HCT116 (cell line): ENCODE results near the gene KANSL1. TPM values are rescaled to one million over a fixed set of nuclear protein-coding genes. Genes with fewer than 3 reads are reported as not detected.

Experiments used
- ATAC-seq: fragments of 200-7000 bp; cut with Tn5 transposase; 2 replicates; pipeline ENCODE4 v1.9.1; 2020; ENCODE audit warnings: mild to moderate bottlenecking, moderate library complexity
- BruUV-seq: library from RNA; stranded (reverse); fragments of 400-500 nt; replicated peaks from 2 replicates; lab custom pipeline; 2021; lab: Mats Ljungman, UMichigan
- CTCF ChIA-PET: fragments of 300-600 bp; sonication (Branson Sonifier 250); formaldehyde crosslinking; loops from one replicate; lab custom pipeline; 2021; ENCODE audit warnings: antibody characterized with exemption; lab: Charles Lee
- POLR2A ChIA-PET: fragments of 300-600, 350-600 bp; sonication (Branson Sonifier 250); formaldehyde crosslinking; loops from one replicate; lab custom pipeline; 2021; ENCODE audit warnings: antibody characterized with exemption; lab: Charles Lee
- RAD21 ChIA-PET, 2 experiments: fragments of 300-600 bp; sonication (Branson Sonifier 250); formaldehyde crosslinking; loops; one replicate each; lab custom pipeline; 2023; ENCODE audit warnings: low total read pairs in 2 of 2; ENCODE audit not compliant: uncharacterized antibody in 2 of 2, unreplicated experiment in 2 of 2, low non-redundant PET in 1 of 2; lab: Charles Lee
- DNase-seq: peaks from one replicate; pipeline ENCODE4 v3.0.0-alpha.2; 2010; ENCODE audit warnings: low read depth, low spot score
- H2AFZ ChIP-seq: fragments of 200-600 bp; shearing (Covaris generic), sonication (generic); 2 replicates; pipeline ENCODE4 v1.6.1; 2017; ENCODE audit warnings: low read depth, mixed run types, mixed read lengths, antibody characterized with exemption, low read length; ENCODE audit not compliant: poor library complexity, severe bottlenecking
- H3K27ac ChIP-seq: 2 replicates; pipeline ENCODE4 v1.5.1; 2012; ENCODE audit warnings: low read depth, low read length
- H3K27me3 ChIP-seq: fragments of 200-600 bp; sonication (generic); 2 replicates; pipeline ENCODE4 v1.6.1; 2016; ENCODE audit warnings: mixed run types, low read length, mixed read lengths; ENCODE audit not compliant: insufficient read depth
- H3K36me3 ChIP-seq, 2 experiments: fragments of 200-500 bp in 1 of 2; fragments of 200-600 bp in 1 of 2; sonication (Bioruptor generic) in 1 of 2; sonication (generic) in 1 of 2; 2 replicates each; pipeline versions ENCODE4 v1.5.1 to v1.6.1; 2014 to 2016; ENCODE audit warnings: low read length in 2 of 2, inconsistent platforms in 1 of 2, mixed read lengths in 1 of 2, mixed run types in 1 of 2; ENCODE audit not compliant: insufficient read depth in 2 of 2, control insufficient read depth in 1 of 2
- H3K4me1 ChIP-seq, 2 experiments: fragments of 200-600 bp in 1 of 2; sonication (generic) in 1 of 2; 2 replicates each; pipeline versions ENCODE4 v1.5.1 to v1.6.1; 2012 to 2017; ENCODE audit warnings: low read length in 2 of 2, inconsistent platforms in 1 of 2, mild to moderate bottlenecking in 1 of 2, mixed read lengths in 1 of 2, mixed run types in 1 of 2, moderate library complexity in 1 of 2; ENCODE audit not compliant: insufficient read depth in 2 of 2, control insufficient read depth in 1 of 2
- H3K4me2 ChIP-seq: fragments of 200-600 bp; sonication (generic); 2 replicates; pipeline ENCODE4 v1.6.1; 2017; ENCODE audit warnings: mixed run types, low read length, mixed read lengths
- H3K4me3 ChIP-seq, 2 experiments: fragments of 200-600 bp in 1 of 2; sonication (generic) in 1 of 2; replicated peaks in 1 of 2; 2 replicates each; pipeline ENCODE4 v1.5.1; 2011 to 2016; ENCODE audit warnings: low read length in 2 of 2, control low read depth in 1 of 2, low read depth in 1 of 2, mild to moderate bottlenecking in 1 of 2, mixed read lengths in 1 of 2, mixed run types in 1 of 2
- H3K79me2 ChIP-seq: fragments of 200-600 bp; sonication (generic); 2 replicates; pipeline ENCODE4 v1.6.1; 2017; ENCODE audit warnings: mild to moderate bottlenecking, mixed run types, low read length, moderate library complexity, mixed read lengths; ENCODE audit not compliant: insufficient read depth
- H3K9ac ChIP-seq: fragments of 200-600 bp; sonication (generic); 2 replicates; pipeline ENCODE4 v1.6.1; 2016; ENCODE audit warnings: low read length, mixed read lengths
- H3K9me2 ChIP-seq: fragments of 200-600 bp; sonication (generic), shearing (Covaris generic); 2 replicates; pipeline ENCODE4 v1.6.1; 2017; ENCODE audit warnings: mixed run types, mild to moderate bottlenecking, moderate library complexity; ENCODE audit not compliant: insufficient read depth
- H3K9me3 ChIP-seq, 2 experiments: fragments of 200-500 bp in 1 of 2; fragments of 200-600 bp in 1 of 2; sonication (Bioruptor generic) in 1 of 2; sonication (generic) in 1 of 2; 2 replicates each; pipeline ENCODE4 v1.6.1; 2014 to 2017; ENCODE audit warnings: low read length in 2 of 2, mixed read lengths in 2 of 2, inconsistent platforms in 1 of 2, low read depth in 1 of 2, mild to moderate bottlenecking in 1 of 2, mixed run types in 1 of 2, moderate library complexity in 1 of 2; ENCODE audit not compliant: control insufficient read depth in 1 of 2, insufficient read depth in 1 of 2
- H4K20me1 ChIP-seq: fragments of 200-600 bp; sonication (generic), shearing (Covaris generic); 2 replicates; pipeline ENCODE4 v1.6.1; 2017; ENCODE audit warnings: mixed run types, mild to moderate bottlenecking, moderate library complexity; ENCODE audit not compliant: insufficient read depth
- CBX3 ChIP-seq: IDR thresholded peaks from 2 replicates; pipeline ENCODE4 v1.6.1; 2012; ENCODE audit warnings: low read depth
- EGR1 ChIP-seq: IDR thresholded peaks from 2 replicates; pipeline ENCODE4 v1.6.1; 2012; ENCODE audit warnings: low read depth
- ELF1 ChIP-seq: IDR thresholded peaks from 2 replicates; pipeline ENCODE4 v1.6.1; 2012; ENCODE audit warnings: low read depth, borderline replicate concordance
- EZH2 ChIP-seq: fragments of 200-600 bp; sonication (generic); IDR thresholded peaks from 2 replicates; pipeline ENCODE4 v1.6.1; 2017; ENCODE audit warnings: antibody characterized with exemption, mixed run types
- FOSL1 ChIP-seq: IDR thresholded peaks from 2 replicates; pipeline ENCODE4 v1.6.1; 2012; ENCODE audit warnings: low read depth
- JUND ChIP-seq: IDR thresholded peaks from 2 replicates; pipeline ENCODE4 v1.6.1; 2012
- POLR2A ChIP-seq: IDR thresholded peaks from 2 replicates; pipeline ENCODE4 v1.7.0; 2011; ENCODE audit warnings: borderline replicate concordance; ENCODE audit not compliant: insufficient read depth, insufficient read length; ENCODE audit errors: extremely low read depth
- POLR2AphosphoS5 ChIP-seq: IDR thresholded peaks from 2 replicates; pipeline ENCODE4 v1.6.1; 2011; ENCODE audit warnings: mild to moderate bottlenecking, low read depth, low read length, moderate library complexity
- SIN3A ChIP-seq: IDR thresholded peaks from 2 replicates; pipeline ENCODE4 v1.6.1; 2012; ENCODE audit warnings: low read depth
- SP1 ChIP-seq: IDR thresholded peaks from 2 replicates; pipeline ENCODE4 v1.6.1; 2012; ENCODE audit warnings: low read depth
- SRF ChIP-seq: IDR thresholded peaks from 2 replicates; pipeline ENCODE4 v1.6.1; 2012; ENCODE audit warnings: low read depth
- TCF7L2 ChIP-seq: IDR thresholded peaks from 2 replicates; pipeline ENCODE4 v1.7.0; 2011; ENCODE audit warnings: borderline replicate concordance, inconsistent platforms; ENCODE audit not compliant: insufficient read depth, insufficient read length; ENCODE audit errors: extremely low read depth
- YY1 ChIP-seq: IDR thresholded peaks from 2 replicates; pipeline ENCODE4 v1.6.1; 2011; ENCODE audit warnings: low read length, low read depth, moderate library complexity, mild to moderate bottlenecking; ENCODE audit not compliant: insufficient replicate concordance; ENCODE audit errors: extremely low read depth
- intact Hi-C: fragments of 100-400 bp; cut with micrococcal nuclease; formaldehyde crosslinking; loops from 2 replicates; pipeline ENCODE4 v1.10.0; 2022
- total RNA-seq: library from RNA; stranded (reverse); gene quantifications from one replicate; pipeline ENCODE4 v1.2.1, GENCODE V29; 2021; ENCODE audit not compliant: unreplicated experiment
- TF ChIP-seq, protein P1 (sequence below): IDR thresholded peaks from 2 replicates; pipeline ENCODE4 v1.6.1; 2012
- TF ChIP-seq, protein P2 (sequence below): IDR thresholded peaks from 2 replicates; pipeline ENCODE4 v1.6.1; 2012
- TF ChIP-seq, protein P3 (sequence below): IDR thresholded peaks from 2 replicates; pipeline ENCODE4 v1.6.1; 2011; ENCODE audit warnings: mild to moderate bottlenecking, low read length, moderate library complexity; ENCODE audit not compliant: insufficient replicate concordance; ENCODE audit errors: extremely low read depth
- TF ChIP-seq, protein P4 (sequence below): IDR thresholded peaks from 2 replicates; pipeline ENCODE4 v1.6.1; 2012; ENCODE audit warnings: low read depth

The KANSL1 gene
- total RNA-seq, 1 experiment from 2014 or later: 77.5 TPM

DNA sequence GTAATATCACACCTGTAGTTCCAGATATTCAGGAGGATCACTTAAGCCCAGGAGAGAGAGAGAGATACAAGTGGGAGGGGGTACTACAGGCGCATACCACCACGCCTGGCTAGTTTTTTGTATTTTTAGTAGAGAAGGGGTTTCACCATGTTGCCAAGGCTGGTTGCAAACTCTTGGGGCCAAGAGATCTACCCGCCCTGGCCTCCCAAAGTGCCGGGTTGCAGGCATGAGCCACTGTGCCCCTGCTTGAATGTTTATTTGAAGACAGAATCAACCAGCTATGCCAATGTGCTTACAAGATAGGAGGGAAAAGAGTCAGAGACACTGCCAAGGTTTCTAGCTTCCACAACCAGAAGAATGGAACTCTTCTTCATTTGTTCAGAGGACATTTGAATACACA, 106.4 kb downstream of the KANSL1 start:
- Histone ChIP-seq H3K4me3 (no peak overlapping the region), H3K36me3 (0 out of 4 replicates have a peak, but pooled peaks cover 0 to 3% of the 10 kb centered on the region in 2 experiments), H3K9me3 (no peaks in the 10 kb centered on the region), H3K27ac (no peak overlapping the region), H3K27me3 (no peaks in the 10 kb centered on the region), H3K4me1 (peaks cover 0 to 3% of the 10 kb centered on the region in 2 experiments; a peak in 1 of 4 replicates), H4K20me1 (peaks cover 30% of the 10 kb centered on the region), H3K4me2 (no peak overlapping the region), H3K79me2 (peaks cover 89% of the 10 kb centered on the region), H2AFZ (no peak overlapping the region), H3K9me2 (no peaks in the 10 kb centered on the region), H3K9ac (no peak overlapping the region)
- no peak for TF ChIP-seq SIN3A
- TF ChIP-seq, protein P1, sequence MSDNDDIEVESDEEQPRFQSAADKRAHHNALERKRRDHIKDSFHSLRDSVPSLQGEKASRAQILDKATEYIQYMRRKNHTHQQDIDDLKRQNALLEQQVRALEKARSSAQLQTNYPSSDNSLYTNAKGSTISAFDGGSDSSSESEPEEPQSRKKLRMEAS: no peak
- TF ChIP-seq YY1: no peak
- no peak for TF ChIP-seq POLR2A
- no peak for TF ChIP-seq JUND
- no peak for TF ChIP-seq EGR1
- no peak for TF ChIP-seq ELF1
- no peak for TF ChIP-seq SRF
- TF ChIP-seq TCF7L2: no peak
- TF ChIP-seq POLR2AphosphoS5: no peak
- TF ChIP-seq, protein P2, sequence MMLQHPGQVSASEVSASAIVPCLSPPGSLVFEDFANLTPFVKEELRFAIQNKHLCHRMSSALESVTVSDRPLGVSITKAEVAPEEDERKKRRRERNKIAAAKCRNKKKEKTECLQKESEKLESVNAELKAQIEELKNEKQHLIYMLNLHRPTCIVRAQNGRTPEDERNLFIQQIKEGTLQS: no peak
- no TSS peak for BruUV-seq
- ATAC-seq (no peak), DNase-seq (no peak)
- ChIA-PET CTCF (no interaction called here), POLR2A (no interaction called here), RAD21 (no interaction called here)
- intact Hi-C loops: no loop called here

DNA sequence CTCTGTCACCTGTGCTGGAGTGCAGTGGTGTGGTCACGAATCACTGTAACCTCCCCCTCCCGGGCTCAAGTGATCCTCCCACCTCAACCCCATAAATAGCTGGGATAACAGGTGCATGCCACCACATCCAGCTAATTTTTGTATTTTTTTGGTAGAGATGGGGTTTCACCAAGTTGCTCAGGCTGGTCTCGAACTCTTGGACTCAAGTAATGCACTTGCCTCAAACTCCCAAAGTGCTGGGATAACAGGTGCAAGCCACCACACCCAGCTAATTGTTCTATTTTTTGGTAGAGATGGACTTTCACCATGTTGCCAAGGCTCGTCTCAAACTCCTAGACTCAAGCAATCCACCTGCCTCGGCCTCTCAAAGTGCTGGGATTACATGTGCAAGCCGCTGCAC, 107.7 kb downstream of the KANSL1 start:
- H3K36me3 ChIP-seq: no peaks in the 10 kb centered on the region
- RAD21 ChIA-PET: no interaction called here
- no TSS peak for BruUV-seq
- TF ChIP-seq, protein P3, sequence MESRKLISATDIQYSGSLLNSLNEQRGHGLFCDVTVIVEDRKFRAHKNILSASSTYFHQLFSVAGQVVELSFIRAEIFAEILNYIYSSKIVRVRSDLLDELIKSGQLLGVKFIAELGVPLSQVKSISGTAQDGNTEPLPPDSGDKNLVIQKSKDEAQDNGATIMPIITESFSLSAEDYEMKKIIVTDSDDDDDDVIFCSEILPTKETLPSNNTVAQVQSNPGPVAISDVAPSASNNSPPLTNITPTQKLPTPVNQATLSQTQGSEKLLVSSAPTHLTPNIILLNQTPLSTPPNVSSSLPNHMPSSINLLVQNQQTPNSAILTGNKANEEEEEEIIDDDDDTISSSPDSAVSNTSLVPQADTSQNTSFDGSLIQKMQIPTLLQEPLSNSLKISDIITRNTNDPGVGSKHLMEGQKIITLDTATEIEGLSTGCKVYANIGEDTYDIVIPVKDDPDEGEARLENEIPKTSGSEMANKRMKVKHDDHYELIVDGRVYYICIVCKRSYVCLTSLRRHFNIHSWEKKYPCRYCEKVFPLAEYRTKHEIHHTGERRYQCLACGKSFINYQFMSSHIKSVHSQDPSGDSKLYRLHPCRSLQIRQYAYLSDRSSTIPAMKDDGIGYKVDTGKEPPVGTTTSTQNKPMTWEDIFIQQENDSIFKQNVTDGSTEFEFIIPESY: no peak
- TF ChIP-seq, protein P4, sequence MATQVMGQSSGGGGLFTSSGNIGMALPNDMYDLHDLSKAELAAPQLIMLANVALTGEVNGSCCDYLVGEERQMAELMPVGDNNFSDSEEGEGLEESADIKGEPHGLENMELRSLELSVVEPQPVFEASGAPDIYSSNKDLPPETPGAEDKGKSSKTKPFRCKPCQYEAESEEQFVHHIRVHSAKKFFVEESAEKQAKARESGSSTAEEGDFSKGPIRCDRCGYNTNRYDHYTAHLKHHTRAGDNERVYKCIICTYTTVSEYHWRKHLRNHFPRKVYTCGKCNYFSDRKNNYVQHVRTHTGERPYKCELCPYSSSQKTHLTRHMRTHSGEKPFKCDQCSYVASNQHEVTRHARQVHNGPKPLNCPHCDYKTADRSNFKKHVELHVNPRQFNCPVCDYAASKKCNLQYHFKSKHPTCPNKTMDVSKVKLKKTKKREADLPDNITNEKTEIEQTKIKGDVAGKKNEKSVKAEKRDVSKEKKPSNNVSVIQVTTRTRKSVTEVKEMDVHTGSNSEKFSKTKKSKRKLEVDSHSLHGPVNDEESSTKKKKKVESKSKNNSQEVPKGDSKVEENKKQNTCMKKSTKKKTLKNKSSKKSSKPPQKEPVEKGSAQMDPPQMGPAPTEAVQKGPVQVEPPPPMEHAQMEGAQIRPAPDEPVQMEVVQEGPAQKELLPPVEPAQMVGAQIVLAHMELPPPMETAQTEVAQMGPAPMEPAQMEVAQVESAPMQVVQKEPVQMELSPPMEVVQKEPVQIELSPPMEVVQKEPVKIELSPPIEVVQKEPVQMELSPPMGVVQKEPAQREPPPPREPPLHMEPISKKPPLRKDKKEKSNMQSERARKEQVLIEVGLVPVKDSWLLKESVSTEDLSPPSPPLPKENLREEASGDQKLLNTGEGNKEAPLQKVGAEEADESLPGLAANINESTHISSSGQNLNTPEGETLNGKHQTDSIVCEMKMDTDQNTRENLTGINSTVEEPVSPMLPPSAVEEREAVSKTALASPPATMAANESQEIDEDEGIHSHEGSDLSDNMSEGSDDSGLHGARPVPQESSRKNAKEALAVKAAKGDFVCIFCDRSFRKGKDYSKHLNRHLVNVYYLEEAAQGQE: no peak
- TF ChIP-seq SRF: no peak
- TF ChIP-seq EZH2: no peak
- TF ChIP-seq SP1: no peak
- no peak for TF ChIP-seq ELF1
- no peak for TF ChIP-seq CBX3
- no peak for TF ChIP-seq FOSL1

More for the DNA sequence above, 107.7 kb downstream of the KANSL1 start:
- ChIA-PET CTCF (interaction anchor here (0.6 to 0.7 kb wide), 2 partner anchors 14 to 15 kb away, joined by 3 read pairs; no protein-coding TSS in a partner anchor), POLR2A (no interaction called here)
- Histone ChIP-seq H3K4me2 (no peak overlapping the region), H3K4me1 (peaks cover 0 to 3% of the 10 kb centered on the region in 2 experiments; a peak in 1 of 4 replicates), H3K27ac (no peak overlapping the region), H4K20me1 (peaks cover 33% of the 10 kb centered on the region), H3K4me3 (no peak overlapping the region), H3K9me2 (no peaks in the 10 kb centered on the region), H3K27me3 (no peaks in the 10 kb centered on the region), H3K9me3 (no peaks in the 10 kb centered on the region), H3K9ac (no peak overlapping the region), H2AFZ (no peak overlapping the region), H3K79me2 (peaks cover 91% of the 10 kb centered on the region)
- intact Hi-C loops: no loop called here
- ATAC-seq (no peak), DNase-seq (no peak)
